Stimulated activated CD4-positive, alpha-beta T cell treated with anti-CD3 and anti-CD28 coated beads, Interleukin-1b, Interleukin-23, amount 100 ng/mL, for 48 hours (primary cell): Measurements from ENCODE around the gene SP8.

Experiments used
- DNase-seq: peaks from one replicate; pipeline ENCODE4 v3.0.0-alpha.2; 2020

The SP8 gene

GRCh38 chr7:20748853-20749252 is 37.8 kb downstream of the SP8 start:
- DNase-seq = no peak

DNA sequence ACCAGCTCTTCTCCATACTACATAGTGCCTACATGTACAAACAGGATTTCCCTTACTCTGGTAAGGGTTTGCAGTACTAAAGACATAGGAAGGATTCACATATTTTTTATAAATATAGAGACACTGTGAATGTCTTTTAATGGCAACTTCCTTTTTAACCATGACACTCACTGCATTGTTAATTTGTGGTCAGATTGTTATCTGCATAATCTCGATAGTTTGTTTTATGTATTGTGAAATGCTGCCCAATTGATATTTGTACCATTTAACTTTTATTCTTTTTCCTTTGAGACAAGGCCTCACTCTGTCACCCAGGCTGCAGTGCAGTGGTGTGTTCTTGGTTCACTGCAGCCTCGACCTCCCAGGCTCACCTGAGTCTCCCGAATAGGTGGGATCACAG is 39.7 kb downstream of the SP8 start:
- no peak for DNase-seq

- no peak for DNase-seq
Measured at GRCh38 chr7:20745702-20746101, 41.0 kb downstream of the SP8 start.

DNA sequence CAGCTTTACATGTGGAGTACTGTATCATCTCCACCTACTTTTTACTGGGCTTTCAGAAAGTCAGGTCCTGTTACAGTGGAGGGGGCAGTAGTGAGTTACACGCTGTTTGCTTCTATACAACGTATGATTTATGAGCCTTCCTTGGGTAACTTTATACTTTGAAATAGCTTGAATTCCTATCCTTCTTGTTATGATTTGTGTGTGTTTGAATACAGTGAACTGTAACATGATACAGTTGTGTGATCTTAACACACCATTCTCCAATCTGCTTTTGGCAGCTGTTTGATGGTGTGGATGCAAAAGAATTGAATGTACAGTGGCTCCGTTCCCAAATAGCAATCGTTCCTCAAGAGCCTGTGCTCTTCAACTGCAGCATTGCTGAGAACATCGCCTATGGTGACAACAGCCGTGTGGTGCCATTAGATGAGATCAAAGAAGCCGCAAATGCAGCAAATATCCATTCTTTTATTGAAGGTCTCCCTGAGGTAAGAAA is 41.7 kb downstream of the SP8 start:
- no peak for DNase-seq

DNA sequence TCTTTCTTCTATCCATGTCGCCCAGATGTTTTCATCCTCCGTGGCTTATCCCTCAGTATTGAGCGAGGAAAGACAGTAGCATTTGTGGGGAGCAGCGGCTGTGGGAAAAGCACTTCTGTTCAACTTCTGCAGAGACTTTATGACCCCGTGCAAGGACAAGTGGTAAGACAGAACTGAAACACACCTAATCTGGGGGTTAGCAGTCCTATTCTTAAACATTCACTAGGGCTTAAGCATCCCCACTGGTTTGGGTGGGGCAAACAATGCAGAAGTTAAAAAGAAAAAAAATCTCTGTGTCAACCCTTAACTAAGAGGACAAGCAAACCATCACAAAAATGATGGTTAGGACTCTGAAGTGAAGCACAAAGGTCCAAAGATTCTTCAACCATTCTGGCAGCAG is 43.8 kb downstream of the SP8 start:
- no peak for DNase-seq

GRCh38 chr7:20741801-20742200 is 44.9 kb downstream of the SP8 start:
- no peak for DNase-seq

DNA sequence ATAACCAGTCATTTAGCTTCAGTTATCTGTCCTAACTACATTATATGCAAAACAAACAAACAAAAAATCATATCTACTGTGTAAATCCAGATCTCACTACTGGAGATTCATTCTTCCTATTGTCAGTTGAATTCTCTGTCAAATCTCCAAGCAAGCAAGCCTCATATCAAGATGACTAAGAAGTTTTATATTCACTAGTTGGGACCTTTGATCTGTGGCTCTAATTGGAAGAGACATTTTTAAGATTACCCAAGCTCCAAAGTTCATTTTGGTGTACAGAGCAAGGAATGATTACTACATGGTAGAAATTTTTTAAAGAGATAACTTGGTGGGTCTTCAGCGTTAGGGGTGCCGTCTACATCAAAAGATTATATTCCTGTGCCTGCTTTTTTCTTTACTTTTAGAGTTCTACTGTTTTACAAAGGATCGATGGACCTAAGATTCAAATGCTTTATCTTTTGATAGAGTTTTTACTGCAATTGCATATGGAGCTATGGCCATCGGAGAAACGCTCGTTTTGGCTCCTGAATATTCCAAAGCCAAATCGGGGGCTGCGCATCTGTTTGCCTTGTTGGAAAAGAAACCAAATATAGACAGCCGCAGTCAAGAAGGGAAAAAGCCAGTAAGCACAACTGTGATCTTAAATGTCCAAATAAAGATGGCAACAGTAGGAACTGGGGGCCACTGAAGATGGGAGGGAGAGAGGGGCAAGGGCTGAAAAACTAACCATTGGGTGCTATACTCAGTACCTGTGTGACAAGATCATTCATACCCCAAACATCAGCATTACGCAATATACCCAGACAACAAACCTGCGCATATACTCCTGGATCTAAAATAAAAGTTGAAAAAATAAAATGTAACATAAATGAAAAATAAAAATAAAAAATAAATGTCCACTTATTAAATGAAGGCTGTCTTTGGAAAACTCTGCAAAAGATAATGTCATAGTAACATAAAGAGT is 47.9 kb downstream of the SP8 start:
- no peak for DNase-seq

GRCh38 chr7:20737840-20738448 is 48.7 kb downstream of the SP8 start:
- DNase-seq = no peak

DNA sequence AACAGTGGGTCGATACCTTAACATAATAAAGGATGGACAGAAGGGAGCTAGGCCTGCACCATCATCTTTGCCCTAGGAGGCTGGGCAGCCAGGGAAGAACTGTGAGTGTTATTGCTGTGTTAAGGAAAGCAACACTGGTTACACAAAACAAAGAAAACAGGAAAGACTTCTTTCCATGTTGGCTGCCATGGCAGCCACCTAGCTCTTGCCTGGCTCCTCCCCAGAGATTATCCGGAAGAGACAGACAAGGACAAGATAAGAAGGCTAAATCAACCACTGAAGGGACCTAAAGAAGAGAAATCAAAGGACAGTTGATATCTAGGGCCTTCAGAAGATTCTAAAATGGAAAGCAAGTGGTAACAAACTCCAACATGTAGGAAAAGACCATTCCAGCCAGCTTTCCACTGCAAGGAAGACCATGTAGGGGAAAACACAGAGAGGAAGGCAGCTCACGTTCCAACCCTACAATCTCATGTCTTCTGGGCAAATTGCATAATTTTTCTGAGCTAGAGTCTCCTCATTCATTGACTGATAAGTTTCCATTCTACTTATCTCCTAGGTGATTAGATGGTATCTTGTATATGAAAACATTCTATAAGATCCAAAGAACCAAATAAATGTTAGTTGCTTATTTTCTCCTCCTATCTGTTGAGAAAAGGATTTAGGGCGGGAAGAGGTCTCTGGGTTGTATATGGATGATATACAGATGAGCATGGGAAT is 51.2 kb downstream of the SP8 start:
- no peak for DNase-seq
